Measurements from ENCODE around the gene ERV3-1.
A peak's percentile ranks its signal among the peaks of the same experiment; 100 is the strongest.
"Not testable (repeated sequence)": the region's sequence is repeated elsewhere in the genome, so short reads cannot be mapped to it uniquely, and the experiment has no call there.

The ERV3-1 gene

GRCh38 chr7:65006094-65006992, at the start of gene ERV3-1:
ERV3-1 (minus strand) TSS chr7:65006687; CDS start chr7:64993026, 13,661 bp downstream.
- peak; percentile 87 to 92 for DNase-seq (ENCODE audit: low read depth in 2 of 2)

- DNase-seq (ENCODE audit: low read depth in 2 of 2): not testable (repeated sequence)
Measured at GRCh38 chr7:65055786-65056185, 49.3 kb upstream of the ERV3-1 start.

- not testable (repeated sequence) for DNase-seq (ENCODE audit: low read depth in 2 of 2)
Measured at GRCh38 chr7:65054466-65054994, 48.0 kb upstream of the ERV3-1 start.

- not testable (repeated sequence) for DNase-seq (ENCODE audit: low read depth in 2 of 2)
Measured at GRCh38 chr7:65051654-65052053, 45.2 kb upstream of the ERV3-1 start.

GRCh38 chr7:65051139-65051538, 44.7 kb upstream of the ERV3-1 start:
- DNase-seq (ENCODE audit: low read depth in 2 of 2): not testable (repeated sequence)

- DNase-seq (ENCODE audit: low read depth in 2 of 2): not testable (repeated sequence)
Measured at GRCh38 chr7:65046329-65046728, 39.8 kb upstream of the ERV3-1 start.

- DNase-seq (ENCODE audit: low read depth in 2 of 2): not testable (repeated sequence)
Measured at GRCh38 chr7:65045589-65045988, 39.1 kb upstream of the ERV3-1 start.

- peak in 1 of 2 donors; percentile 13 for DNase-seq (ENCODE audit: low read depth in 2 of 2)
Measured at GRCh38 chr7:65038767-65039166, 32.3 kb upstream of the ERV3-1 start.

GRCh38 chr7:65037740-65038688, 31.5 kb upstream of the ERV3-1 start:
- peak; percentile 87 to 96 for DNase-seq (ENCODE audit: low read depth in 2 of 2)

GRCh38 chr7:65036526-65036925, 30.0 kb upstream of the ERV3-1 start:
- DNase-seq (ENCODE audit: low read depth in 2 of 2): not testable (repeated sequence)

- DNase-seq (ENCODE audit: low read depth in 2 of 2): not testable (repeated sequence)
Measured at GRCh38 chr7:65035469-65035868, 29.0 kb upstream of the ERV3-1 start.

GRCh38 chr7:65034120-65034782, 27.8 kb upstream of the ERV3-1 start:
- DNase-seq (ENCODE audit: low read depth in 2 of 2): not testable (repeated sequence)

GRCh38 chr7:65033391-65033790, 26.9 kb upstream of the ERV3-1 start:
- not testable (repeated sequence) for DNase-seq (ENCODE audit: low read depth in 2 of 2)

- DNase-seq (ENCODE audit: low read depth in 2 of 2): not testable (repeated sequence)
Measured at GRCh38 chr7:65025023-65025422, 18.5 kb upstream of the ERV3-1 start.

GRCh38 chr7:65020978-65021377, 14.5 kb upstream of the ERV3-1 start:
- DNase-seq (ENCODE audit: low read depth in 2 of 2): not testable (repeated sequence)

- DNase-seq (ENCODE audit: low read depth in 2 of 2): not testable (repeated sequence)
Measured at GRCh38 chr7:65009881-65010280, 3.4 kb upstream of the ERV3-1 start.

- not testable (repeated sequence) for DNase-seq (ENCODE audit: low read depth in 2 of 2)
Measured at GRCh38 chr7:65009394-65009793, 2.9 kb upstream of the ERV3-1 start.

GRCh38 chr7:65007036-65007435, 549 bp upstream of the ERV3-1 start:
- not testable (repeated sequence) for DNase-seq (ENCODE audit: low read depth in 2 of 2)

- no peak for DNase-seq (ENCODE audit: low read depth in 2 of 2)
Measured at GRCh38 chr7:65004575-65004974, 1.9 kb downstream of the ERV3-1 start.

GRCh38 chr7:65002972-65003585, 3.4 kb downstream of the ERV3-1 start:
- no peak for DNase-seq (ENCODE audit: low read depth in 2 of 2)
